Measurements from ENCODE around the gene OR8G5.

The OR8G5 gene

GRCh38 chr11:124294687-124295086, 38.5 kb downstream of the OR8G5 start:
- DNase-seq, result no peak

- no peak for DNase-seq
Measured at GRCh38 chr11:124296016-124296415, 39.8 kb downstream of the OR8G5 start.

- DNase-seq, result no peak
Measured at GRCh38 chr11:124297921-124298320, 41.7 kb downstream of the OR8G5 start.

- DNase-seq, result no peak
Measured at GRCh38 chr11:124301548-124301947, 45.4 kb downstream of the OR8G5 start.

- DNase-seq, result no peak
Measured at GRCh38 chr11:124302347-124303125, 46.4 kb downstream of the OR8G5 start.

- no peak for DNase-seq
Measured at GRCh38 chr11:124307093-124307492, 50.9 kb downstream of the OR8G5 start.

- no peak for DNase-seq
Measured at GRCh38 chr11:124310721-124311120, 54.5 kb downstream of the OR8G5 start.

- no peak for DNase-seq
Measured at GRCh38 chr11:124311269-124311668, 55.1 kb downstream of the OR8G5 start.

GRCh38 chr11:124311670-124312069, 55.5 kb downstream of the OR8G5 start:
- no peak for DNase-seq

GRCh38 chr11:124313131-124313530, 57.0 kb downstream of the OR8G5 start:
- DNase-seq, result no peak

GRCh38 chr11:124313849-124314248, 57.7 kb downstream of the OR8G5 start, which contains the start of gene OR8D1:
Gene OR8D1 (minus strand): TSS chr11:124313949. CDS start chr11:124310766, 3,183 bp downstream.
- no peak for DNase-seq

GRCh38 chr11:124315052-124315451, 58.9 kb downstream of the OR8G5 start:
- DNase-seq, result no peak

All from NCI-H2227 treated with DMSO at 0.1 percent for 48 hours (cell line).